Measurements from ENCODE around the gene CENPX. TPM values are rescaled to one million over a fixed set of nuclear protein-coding genes. Genes with fewer than 3 reads are reported as not detected.

The CENPX gene
- total and polyA plus RNA-seq, 2 of the 13 experiments (the other 11 are each of a cell fraction or from before 2014, with no cell fraction given): 92.7 to 170 TPM

GRCh38 chr17:82020572-82021106 lies 2.0 kb downstream of the CENPX start (continued):
- TF ChIP-seq PHF8 (CRISPR knock-in tag; IDR thresholded peaks at IDR 0.05): no peak
- no peak for TF ChIP-seq MYC (CRISPR knock-in tag; IDR thresholded peaks at IDR 0.05; ENCODE audit: borderline replicate concordance)
- no peak; the same call in 1 of the 2 replicates for TF ChIP-seq ZNF143 (CRISPR knock-in tag; IDR thresholded peaks at IDR 0.05)
- TF ChIP-seq ZMYM4 (CRISPR knock-in tag; IDR thresholded peaks at IDR 0.05): peak; percentile 11; the same call in 1 of the 2 replicates
- no peak for TF ChIP-seq ZNF296 (CRISPR knock-in tag; conservative IDR thresholded peaks at IDR 0.05)
- no peak for TF ChIP-seq HMGA1 (CRISPR knock-in tag; conservative IDR thresholded peaks at IDR 0.05)
- no peak for TF ChIP-seq ZNF124 (CRISPR knock-in tag; IDR thresholded peaks at IDR 0.05)
- TF ChIP-seq, protein P1, sequence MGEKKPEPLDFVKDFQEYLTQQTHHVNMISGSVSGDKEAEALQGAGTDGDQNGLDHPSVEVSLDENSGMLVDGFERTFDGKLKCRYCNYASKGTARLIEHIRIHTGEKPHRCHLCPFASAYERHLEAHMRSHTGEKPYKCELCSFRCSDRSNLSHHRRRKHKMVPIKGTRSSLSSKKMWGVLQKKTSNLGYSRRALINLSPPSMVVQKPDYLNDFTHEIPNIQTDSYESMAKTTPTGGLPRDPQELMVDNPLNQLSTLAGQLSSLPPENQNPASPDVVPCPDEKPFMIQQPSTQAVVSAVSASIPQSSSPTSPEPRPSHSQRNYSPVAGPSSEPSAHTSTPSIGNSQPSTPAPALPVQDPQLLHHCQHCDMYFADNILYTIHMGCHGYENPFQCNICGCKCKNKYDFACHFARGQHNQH (CRISPR knock-in tag; IDR thresholded peaks at IDR 0.05): no peak
- peak; percentile 20; the same call in 1 of the 2 replicates for TF ChIP-seq BORCS8-MEF2B (CRISPR knock-in tag; IDR thresholded peaks at IDR 0.05)
- no peak for TF ChIP-seq ATM (IDR thresholded peaks at IDR 0.05; ENCODE audit: borderline replicate concordance)
- TF ChIP-seq KLF12 (CRISPR knock-in tag; IDR thresholded peaks at IDR 0.05; ENCODE audit: borderline replicate concordance): no peak
- no peak for TF ChIP-seq CBX5 (CRISPR knock-in tag; IDR thresholded peaks at IDR 0.05; ENCODE audit: borderline replicate concordance)
- no peak; the same call in 1 of the 2 replicates for TF ChIP-seq ZC3H4 (CRISPR knock-in tag; IDR thresholded peaks at IDR 0.05; ENCODE audit: borderline replicate concordance)
- TF ChIP-seq ZNF407 (CRISPR knock-in tag; IDR thresholded peaks at IDR 0.05; ENCODE audit: not compliant biosample characterization): no peak
- no peak for TF ChIP-seq ZBTB38 (CRISPR knock-in tag; IDR thresholded peaks at IDR 0.05)
- peak; percentile 76; the same call in 1 of the 2 replicates for TF ChIP-seq NCOA1 (CRISPR knock-in tag; IDR thresholded peaks at IDR 0.05)
- TF ChIP-seq ZNF446 (CRISPR knock-in tag; IDR thresholded peaks at IDR 0.05): no peak
- 0 out of 2 replicates have a peak, but pooled peaks have one; percentile 21 for TF ChIP-seq NRL (CRISPR knock-in tag; IDR thresholded peaks at IDR 0.05; ENCODE audit: borderline replicate concordance)
- TF ChIP-seq MBD4 (IDR thresholded peaks at IDR 0.05; ENCODE audit: borderline replicate concordance, low read length): no peak
- no peak for TF ChIP-seq CBFB (CRISPR knock-in tag; IDR thresholded peaks at IDR 0.05)
- TF ChIP-seq ZNF230 (CRISPR knock-in tag; IDR thresholded peaks at IDR 0.05): no peak

Data from HepG2 (cell line).